HL-60/S4 (cell line): ENCODE data around the gene NEAT1.

Experiments used
- in situ Hi-C: fragments of 300-500 bp; cut with MboI; formaldehyde crosslinking; loops from 2 replicates; pipeline ENCODE4 v1.14.3; 2022; ENCODE audit warnings: low sequenced_read_pairs

Gene NEAT1

GRCh38 chr11:65422633-65423515 is at the start of gene NEAT1:
TSS of gene NEAT1 (plus strand) at chr11:65422798.
- in situ Hi-C loops, result no loop called here

GRCh38 chr11:65373839-65374580 is 48.6 kb upstream of the NEAT1 start:
- in situ Hi-C loops, result loop anchor here (5.0 kb wide), 1 partner anchor 133 kb away; no protein-coding TSS in a partner anchor

- in situ Hi-C loops, result no loop called here
Measured at GRCh38 chr11:65375012-65375411, 47.6 kb upstream of the NEAT1 start.

- in situ Hi-C loops, result no loop called here
Measured at GRCh38 chr11:65376138-65376713, 46.4 kb upstream of the NEAT1 start.

GRCh38 chr11:65377036-65377435 is 45.6 kb upstream of the NEAT1 start:
- in situ Hi-C loops, result no loop called here

- in situ Hi-C loops, result no loop called here
Measured at GRCh38 chr11:65377777-65378176, 44.8 kb upstream of the NEAT1 start.

- in situ Hi-C loops, result no loop called here
Measured at GRCh38 chr11:65378208-65378927, 44.2 kb upstream of the NEAT1 start.

- in situ Hi-C loops, result no loop called here
Measured at GRCh38 chr11:65378928-65379638, 43.5 kb upstream of the NEAT1 start.

GRCh38 chr11:65379698-65380459 is 42.7 kb upstream of the NEAT1 start:
- in situ Hi-C loops, result no loop called here

GRCh38 chr11:65380460-65381119 is 42.0 kb upstream of the NEAT1 start:
- in situ Hi-C loops, result no loop called here

- in situ Hi-C loops, result no loop called here
Measured at GRCh38 chr11:65381716-65382032, 40.9 kb upstream of the NEAT1 start.

GRCh38 chr11:65382033-65382803 is 40.4 kb upstream of the NEAT1 start, which contains the start of gene SLC25A45:
TSS of gene SLC25A45 (minus strand) at chr11:65382646. CDS start at chr11:65381951, 695 bp downstream.
- in situ Hi-C loops, result no loop called here

GRCh38 chr11:65382804-65383368 is 39.7 kb upstream of the NEAT1 start:
- in situ Hi-C loops, result no loop called here

GRCh38 chr11:65383778-65384177 is 38.8 kb upstream of the NEAT1 start:
- in situ Hi-C loops, result no loop called here

GRCh38 chr11:65384301-65384889 is 38.2 kb upstream of the NEAT1 start:
- in situ Hi-C loops, result no loop called here

- in situ Hi-C loops, result no loop called here
Measured at GRCh38 chr11:65386307-65387140, 36.1 kb upstream of the NEAT1 start, which contains the start of gene FRMD8. TSS of gene FRMD8 (plus strand) at chr11:65386637. CDS start at chr11:65387037, 400 bp downstream.

- in situ Hi-C loops, result no loop called here
Measured at GRCh38 chr11:65388731-65389130, 33.9 kb upstream of the NEAT1 start.
